Measurements from ENCODE around the gene CTAGE15. TPM values are rescaled to one million over a fixed set of nuclear protein-coding genes. Genes with fewer than 3 reads are reported as not detected.
"Not testable (repeated sequence)": the region's sequence is repeated elsewhere in the genome, so short reads cannot be mapped to it uniquely, and the experiment has no call there.

Gene CTAGE15
- total RNA-seq, 2 experiments from 2014 or later, result not detected

DNA sequence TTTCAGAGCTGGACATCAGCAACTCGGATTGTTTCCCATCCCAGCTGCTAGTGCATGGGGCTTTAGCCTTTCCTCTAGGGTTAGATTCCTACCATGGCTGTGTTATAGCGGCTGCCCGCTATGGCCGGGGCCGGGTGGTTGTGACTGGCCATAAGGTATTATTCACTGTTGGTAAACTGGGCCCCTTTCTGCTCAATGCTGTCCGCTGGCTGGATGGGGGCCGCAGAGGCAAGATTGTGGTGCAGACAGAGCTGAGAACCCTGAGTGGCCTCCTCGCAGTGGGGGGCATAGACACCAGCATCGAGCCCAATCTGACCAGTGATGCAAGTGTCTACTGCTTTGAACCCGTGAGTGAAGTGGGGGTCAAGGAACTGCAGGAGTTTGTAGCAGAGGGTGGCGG lies 26.5 kb downstream of the CTAGE15 start:
- CTCF ChIA-PET; ATAC-seq; DNase-seq; H3K27me3 Mint-ChIP-seq; H3K4me3 Mint-ChIP-seq; H3K36me3 Mint-ChIP-seq; H3K27ac Mint-ChIP-seq; H3K9me3 Mint-ChIP-seq (ENCODE audit: low read depth); H3K4me1 Mint-ChIP-seq: not testable (repeated sequence)

- H3K4me1 Mint-ChIP-seq; ATAC-seq; H3K27me3 Mint-ChIP-seq; H3K36me3 Mint-ChIP-seq; H3K9me3 Mint-ChIP-seq (ENCODE audit: low read depth); DNase-seq; H3K27ac Mint-ChIP-seq; CTCF ChIA-PET; H3K4me3 Mint-ChIP-seq: not testable (repeated sequence)
Measured at GRCh38 chr7:143603549-143603948, 31.9 kb downstream of the CTAGE15 start.

- H3K4me3 Mint-ChIP-seq; DNase-seq; H3K9me3 Mint-ChIP-seq (ENCODE audit: low read depth); H3K27ac Mint-ChIP-seq; H3K4me1 Mint-ChIP-seq; CTCF ChIA-PET; H3K27me3 Mint-ChIP-seq; H3K36me3 Mint-ChIP-seq; ATAC-seq: not testable (repeated sequence)
Measured at GRCh38 chr7:143606088-143606487, 34.5 kb downstream of the CTAGE15 start.

GRCh38 chr7:143615545-143615944 lies 43.9 kb downstream of the CTAGE15 start:
- H3K27me3 Mint-ChIP-seq; H3K27ac Mint-ChIP-seq; ATAC-seq; H3K4me3 Mint-ChIP-seq; H3K36me3 Mint-ChIP-seq; H3K9me3 Mint-ChIP-seq (ENCODE audit: low read depth); DNase-seq; CTCF ChIA-PET; H3K4me1 Mint-ChIP-seq: not testable (repeated sequence)

DNA sequence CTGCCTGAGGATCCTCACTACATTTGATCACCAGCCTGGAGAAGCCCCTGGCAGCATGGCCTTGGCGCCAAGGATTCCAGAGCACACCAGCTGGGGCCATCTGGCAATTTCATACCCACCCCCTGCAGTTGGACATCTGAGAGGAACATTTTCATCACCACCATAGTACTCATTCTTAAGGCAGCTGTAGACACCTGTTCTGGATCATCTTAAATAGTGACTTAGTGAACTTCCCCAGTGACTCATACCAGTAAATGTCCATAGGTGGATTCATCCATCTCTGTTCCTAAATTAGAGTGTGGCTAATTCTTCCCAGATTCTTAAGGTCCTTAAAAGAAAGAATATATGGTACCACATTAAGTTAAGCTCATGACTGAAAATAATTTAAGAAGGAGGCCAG lies 45.6 kb downstream of the CTAGE15 start:
- CTCF ChIA-PET; ATAC-seq; H3K4me3 Mint-ChIP-seq; H3K4me1 Mint-ChIP-seq; DNase-seq; H3K9me3 Mint-ChIP-seq (ENCODE audit: low read depth); H3K36me3 Mint-ChIP-seq; H3K27me3 Mint-ChIP-seq; H3K27ac Mint-ChIP-seq: not testable (repeated sequence)

GRCh38 chr7:143620058-143620457 lies 48.5 kb downstream of the CTAGE15 start:
- DNase-seq; H3K9me3 Mint-ChIP-seq (ENCODE audit: low read depth); H3K27ac Mint-ChIP-seq; H3K27me3 Mint-ChIP-seq; H3K4me1 Mint-ChIP-seq; CTCF ChIA-PET; H3K36me3 Mint-ChIP-seq; H3K4me3 Mint-ChIP-seq: not testable (repeated sequence)
- ATAC-seq, result peak; percentile 35

DNA sequence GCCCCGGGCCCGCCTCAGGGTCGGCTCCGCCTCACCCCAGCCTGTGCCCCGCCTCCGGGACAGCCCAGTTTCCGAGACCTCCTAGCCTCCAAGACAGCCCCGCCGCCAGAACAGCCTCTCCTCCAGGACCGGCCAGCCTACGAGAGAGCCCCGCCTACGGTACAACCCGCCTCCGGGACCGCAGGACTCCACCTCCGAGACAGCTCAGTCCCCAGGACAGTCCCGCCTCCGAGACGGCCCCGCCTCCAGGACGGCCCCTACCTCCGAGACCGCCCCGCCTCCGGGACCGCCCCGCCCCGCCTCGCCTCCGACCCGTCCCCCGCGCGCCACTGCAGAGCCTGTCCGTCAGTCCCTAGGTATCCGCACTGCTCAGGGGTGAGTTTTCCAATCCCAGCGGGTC lies 49.0 kb downstream of the CTAGE15 start, which contains the start of gene TCAF2:
TCAF2 (plus strand) TSS at position 329 of the 400 bp plus-strand sequence.
- DNase-seq; CTCF ChIA-PET; H3K27ac Mint-ChIP-seq; H3K4me1 Mint-ChIP-seq; H3K9me3 Mint-ChIP-seq (ENCODE audit: low read depth); H3K27me3 Mint-ChIP-seq; H3K4me3 Mint-ChIP-seq; H3K36me3 Mint-ChIP-seq: not testable (repeated sequence)
- ATAC-seq, result peak; percentile 89

GRCh38 chr7:143621175-143621574 lies 49.6 kb downstream of the CTAGE15 start:
- H3K4me1 Mint-ChIP-seq; DNase-seq; H3K4me3 Mint-ChIP-seq; H3K9me3 Mint-ChIP-seq (ENCODE audit: low read depth); H3K36me3 Mint-ChIP-seq; H3K27me3 Mint-ChIP-seq; H3K27ac Mint-ChIP-seq; CTCF ChIA-PET: not testable (repeated sequence)
- ATAC-seq, result peak; percentile 53

GRCh38 chr7:143622130-143622529 lies 50.5 kb downstream of the CTAGE15 start:
- H3K36me3 Mint-ChIP-seq; H3K27ac Mint-ChIP-seq; CTCF ChIA-PET; H3K27me3 Mint-ChIP-seq; H3K9me3 Mint-ChIP-seq (ENCODE audit: low read depth); DNase-seq; H3K4me1 Mint-ChIP-seq; H3K4me3 Mint-ChIP-seq: not testable (repeated sequence)
- peak; percentile 20 for ATAC-seq

Other genes starting within 250 kb of the CTAGE15 start
- gene FAM131B, start 209.1 kb upstream of the CTAGE15 start, total RNA-seq, result 1 to 10 TPM; 2.3 to 2.6 TPM
- gene ZYX, start 190.5 kb upstream of the CTAGE15 start, total RNA-seq, result 100 to 1,000 TPM; 173 to 212 TPM
- 1 to 10 TPM in 1 of 2 experiments, under 1 TPM in 1; 0.47 to 1.6 TPM for gene EPHA1, start 162.9 kb upstream of the CTAGE15 start, total RNA-seq
- gene TAS2R60, start 128.3 kb upstream of the CTAGE15 start, total RNA-seq, result not detected
- not detected for gene TAS2R41, start 93.9 kb upstream of the CTAGE15 start, total RNA-seq
- gene TCAF2, start 49.2 kb downstream of the CTAGE15 start, total RNA-seq, result 10 to 100 TPM; 20.8 to 24.6 TPM
- gene CTAGE6, start 185.9 kb downstream of the CTAGE15 start, total RNA-seq, result 1 to 10 TPM in 1 of 2 experiments, under 1 TPM in 1; 0.73 to 2.8 TPM

All from activated CD8-positive, alpha-beta memory T cell treated with anti-CD3 and anti-CD28 coated beads, Interleukin-2, amount 10 ng/mL, durations not matched to agents 7 days and 5 days (primary cell).